EL (cell line): ENCODE data around the gene TOE1.
"Not testable (repeated sequence)": the region's sequence is repeated elsewhere in the genome, so short reads cannot be mapped to it uniquely, and the experiment has no call there.

ENCODE experiments used
- DNase-seq: peaks from one replicate; pipeline ENCODE4 v3.0.0-alpha.2; 2016

TOE1 gene

DNA sequence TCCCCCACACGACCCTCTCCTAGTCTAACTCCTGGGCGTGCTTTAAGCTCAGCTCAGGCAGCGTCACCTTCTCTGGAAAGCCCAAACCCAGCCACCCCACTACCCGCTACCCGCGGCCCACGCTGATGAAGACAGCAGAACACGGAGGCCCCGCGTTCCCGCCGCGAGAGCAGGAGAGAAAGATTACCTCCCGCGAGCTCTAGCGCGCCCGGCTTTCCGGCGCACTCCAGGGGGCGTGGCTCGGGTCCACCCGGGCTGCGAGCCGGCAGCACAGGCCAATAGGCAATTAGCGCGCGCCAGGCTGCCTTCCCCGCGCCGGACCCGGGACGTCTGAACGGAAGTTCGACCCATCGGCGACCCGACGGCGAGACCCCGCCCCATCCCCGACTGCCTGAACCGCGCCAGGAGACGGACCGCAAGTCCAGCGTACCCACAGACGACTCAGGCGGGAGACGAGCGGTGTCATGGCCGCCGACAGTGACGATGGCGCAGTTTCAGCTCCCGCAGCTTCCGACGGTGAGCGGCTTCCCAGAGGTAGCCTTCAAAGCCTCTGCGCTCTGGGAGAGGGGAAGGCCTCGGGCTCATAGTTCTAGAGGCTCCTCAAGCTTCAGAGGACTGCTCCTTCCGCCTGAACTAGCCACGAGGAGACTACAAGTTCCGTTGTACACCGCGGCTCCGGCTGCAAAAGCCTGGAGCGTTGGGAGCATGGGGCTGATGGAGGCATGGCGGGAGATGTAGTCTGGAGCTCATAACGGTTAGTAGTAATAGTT, at the start of gene TOE1, which contains the start of gene MUTYH:
Gene TOE1 (plus strand): TSS at position 382 of the 770 bp plus-strand sequence. CDS start 83 bp downstream, at position 465.
Gene MUTYH (minus strand): TSS at position 652 of the 770 bp plus-strand sequence. CDS start 5,935 bp downstream, outside the sequence.
- peak; percentile 96 for DNase-seq

- DNase-seq, result not testable (repeated sequence)
Observed at GRCh38 chr1:45291002-45291401, 49.0 kb upstream of the TOE1 start.

GRCh38 chr1:45291716-45292115, 48.3 kb upstream of the TOE1 start:
- DNase-seq, result no peak

GRCh38 chr1:45297666-45298356, 42.2 kb upstream of the TOE1 start:
- DNase-seq, result no peak

GRCh38 chr1:45299296-45299695, 40.7 kb upstream of the TOE1 start:
- DNase-seq, result no peak

- peak; percentile 74 for DNase-seq
Observed at GRCh38 chr1:45299981-45300668, 39.8 kb upstream of the TOE1 start.

GRCh38 chr1:45300669-45300997, 39.3 kb upstream of the TOE1 start:
- no peak for DNase-seq

DNA sequence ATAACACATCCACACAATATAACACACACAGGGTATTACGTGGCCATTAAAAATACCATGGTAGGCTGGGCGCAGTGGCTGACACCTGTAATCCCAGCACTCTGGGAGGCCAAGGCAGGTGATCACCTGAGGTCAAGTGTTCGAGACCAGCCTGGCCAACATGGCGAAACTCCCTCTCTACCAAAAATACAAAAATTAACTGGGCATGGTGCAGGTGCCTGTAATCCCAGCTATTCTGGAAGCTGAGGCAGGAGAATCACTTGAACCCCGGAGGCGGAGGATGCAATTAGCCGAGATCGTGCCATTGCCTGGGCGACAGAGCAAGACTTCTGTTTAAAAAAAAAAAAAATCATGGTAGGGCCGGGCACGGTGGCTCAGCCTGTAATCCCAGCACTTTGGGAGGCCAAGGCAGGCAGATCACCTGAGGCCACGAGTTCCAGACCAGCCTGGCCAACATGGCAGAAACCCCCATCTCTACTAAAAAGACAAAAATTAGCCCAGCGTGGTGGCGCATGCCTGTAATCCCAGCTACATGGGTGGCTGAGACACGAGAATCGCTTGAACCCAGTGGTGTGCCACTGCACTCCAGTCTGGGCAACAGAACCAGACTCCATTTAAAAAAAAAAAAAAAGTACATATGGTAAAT, 37.3 kb upstream of the TOE1 start:
- no peak for DNase-seq

- DNase-seq, result peak; percentile 99
Observed at GRCh38 chr1:45303520-45304310, 36.3 kb upstream of the TOE1 start.

GRCh38 chr1:45304311-45305081, 35.5 kb upstream of the TOE1 start:
- DNase-seq, result no peak

DNA sequence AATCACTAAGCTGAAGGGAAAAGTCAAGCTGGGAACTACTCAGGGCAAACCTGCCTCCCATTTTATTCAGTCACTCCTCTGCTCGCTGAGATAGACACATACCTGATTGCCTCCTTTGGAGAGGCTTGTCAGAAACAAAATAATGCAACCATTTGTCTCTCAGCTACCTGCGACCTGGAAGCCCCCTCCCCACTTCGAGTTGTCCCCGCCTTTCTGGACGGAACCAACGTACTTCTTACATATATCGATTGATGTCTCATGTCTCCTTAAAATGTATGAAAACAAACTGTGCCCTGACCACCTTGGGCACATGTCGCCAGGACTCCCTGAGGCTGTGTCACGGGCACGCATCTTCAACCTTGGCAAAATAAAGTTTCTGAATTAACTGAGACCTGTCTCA, 34.7 kb upstream of the TOE1 start:
- DNase-seq, result no peak

- peak; percentile 64 for DNase-seq
Observed at GRCh38 chr1:45306319-45306718, 33.7 kb upstream of the TOE1 start.

DNA sequence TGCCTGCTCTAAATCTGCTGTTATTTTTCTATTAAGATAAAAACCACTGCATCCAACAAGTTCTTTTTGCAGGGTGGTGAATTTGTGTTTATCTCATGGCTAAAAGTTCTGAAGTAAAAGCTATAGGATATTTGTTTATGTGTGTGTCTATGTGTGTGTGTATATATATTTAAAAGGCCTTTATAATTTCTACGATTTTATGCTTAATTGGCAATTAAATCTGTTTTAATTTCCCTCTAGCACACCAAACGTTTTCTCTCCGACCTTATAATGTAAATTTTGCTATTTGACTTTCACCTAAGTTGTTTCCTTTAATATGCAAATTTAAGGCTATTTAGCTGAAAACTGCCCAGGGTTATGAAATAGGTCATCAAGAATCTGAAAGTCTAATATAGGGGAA, 33.1 kb upstream of the TOE1 start:
- no peak for DNase-seq

- DNase-seq, result no peak
Observed at GRCh38 chr1:45314266-45314665, 25.7 kb upstream of the TOE1 start.

DNA sequence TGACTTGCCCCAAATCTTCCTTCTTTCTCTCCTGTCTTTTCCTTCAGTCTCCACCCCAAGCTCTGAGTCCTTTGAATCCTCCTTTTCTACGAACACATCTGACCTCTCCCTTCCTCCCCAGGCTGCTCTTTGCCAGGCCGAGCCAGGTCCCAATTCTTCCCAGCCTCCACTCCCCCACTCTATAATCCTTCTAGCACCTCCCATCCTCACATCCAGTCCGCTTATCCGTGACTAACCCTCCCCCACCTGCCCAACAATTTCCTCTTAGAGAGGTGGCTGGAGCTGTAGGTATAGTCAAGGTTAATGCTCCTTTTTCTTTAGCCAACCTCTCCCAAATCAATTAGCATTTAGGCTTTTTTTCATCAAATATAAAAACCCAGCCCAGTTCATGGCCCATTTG, 22.8 kb upstream of the TOE1 start:
- DNase-seq, result no peak

DNA sequence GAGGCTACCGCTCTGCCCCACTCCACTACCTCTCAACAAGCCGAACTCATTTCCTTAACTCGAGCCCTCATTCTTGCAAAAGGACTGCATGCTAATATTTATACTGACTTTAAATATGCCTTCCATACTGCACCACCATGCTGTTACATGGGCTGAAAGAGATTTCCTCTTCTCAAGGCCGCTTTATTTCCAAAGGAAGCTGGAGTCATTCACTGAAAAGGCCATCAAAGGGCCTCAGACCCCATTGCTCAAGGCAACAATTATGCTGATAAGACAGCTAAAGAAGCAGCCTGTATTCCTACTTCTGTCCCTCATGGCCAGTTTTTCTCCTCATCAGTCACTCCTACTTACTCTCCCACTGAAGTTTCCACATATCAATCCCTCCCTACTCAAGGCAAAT, 20.2 kb upstream of the TOE1 start:
- DNase-seq, result no peak

GRCh38 chr1:45321444-45321843, 18.5 kb upstream of the TOE1 start:
- DNase-seq, result no peak

- DNase-seq, result peak; percentile 34
Observed at GRCh38 chr1:45322486-45323040, 17.4 kb upstream of the TOE1 start.

DNA sequence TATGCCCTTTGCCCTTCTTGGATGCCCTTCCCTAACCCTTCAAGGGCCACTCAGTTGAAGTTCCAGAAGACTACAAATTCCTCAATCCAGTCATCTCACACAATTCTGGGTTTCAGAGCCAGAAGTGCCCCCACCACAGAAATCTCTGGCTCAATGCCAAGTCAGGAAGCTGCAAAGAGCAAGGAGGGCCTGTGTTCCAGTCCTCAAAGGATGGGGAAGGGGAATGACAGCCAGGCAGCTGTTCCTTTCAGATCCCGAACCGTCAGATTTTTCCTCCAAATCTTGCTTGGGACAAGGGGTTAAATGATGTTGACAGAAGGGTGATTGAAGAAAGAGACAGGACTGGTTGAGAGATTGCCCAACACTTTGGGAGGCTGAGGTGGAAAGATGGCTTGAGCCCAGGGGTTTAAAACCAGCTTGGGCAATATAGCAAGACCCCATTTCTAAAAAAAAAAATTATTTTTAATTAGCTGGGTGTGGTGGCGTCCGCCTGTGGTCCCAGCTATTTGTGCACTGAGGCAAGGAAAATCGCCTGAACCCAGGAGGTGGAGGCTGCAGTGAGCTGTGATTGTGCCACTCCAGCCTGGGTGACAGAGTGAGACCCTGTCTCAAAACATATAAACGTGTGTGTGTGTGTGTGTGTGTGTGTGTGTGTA, 14.0 kb upstream of the TOE1 start:
- no peak for DNase-seq
